HFF-Myc (cell line): Measurements from ENCODE around the gene POC1A.

Source experiments
- DNase-seq: peaks from one replicate; pipeline ENCODE4 v3.0.0-alpha.2; 2011; ENCODE audit warnings: low read depth; ENCODE audit errors: extremely low read depth
- H3K4me3 ChIP-seq: replicated peaks from 2 replicates; pipeline ENCODE4 v1.5.1; 2011; ENCODE audit warnings: low read depth, mild to moderate bottlenecking, control low read depth, low read length
- CTCF ChIP-seq: IDR thresholded peaks from 2 replicates; pipeline ENCODE4 v1.5.1; 2012; ENCODE audit warnings: mild to moderate bottlenecking, low read depth, low read length, control low read depth; ENCODE audit errors: missing control alignments

Gene POC1A

GRCh38 chr3:52193065-52193464, 38.8 kb upstream of the POC1A start:
- no peak for DNase-seq
- no peak for TF ChIP-seq CTCF
- H3K4me3 ChIP-seq = no peak overlapping the region

- TF ChIP-seq CTCF = no peak
- no peak overlapping the region for H3K4me3 ChIP-seq
- no peak for DNase-seq
Measured at GRCh38 chr3:52191663-52192062, 37.4 kb upstream of the POC1A start.

DNA sequence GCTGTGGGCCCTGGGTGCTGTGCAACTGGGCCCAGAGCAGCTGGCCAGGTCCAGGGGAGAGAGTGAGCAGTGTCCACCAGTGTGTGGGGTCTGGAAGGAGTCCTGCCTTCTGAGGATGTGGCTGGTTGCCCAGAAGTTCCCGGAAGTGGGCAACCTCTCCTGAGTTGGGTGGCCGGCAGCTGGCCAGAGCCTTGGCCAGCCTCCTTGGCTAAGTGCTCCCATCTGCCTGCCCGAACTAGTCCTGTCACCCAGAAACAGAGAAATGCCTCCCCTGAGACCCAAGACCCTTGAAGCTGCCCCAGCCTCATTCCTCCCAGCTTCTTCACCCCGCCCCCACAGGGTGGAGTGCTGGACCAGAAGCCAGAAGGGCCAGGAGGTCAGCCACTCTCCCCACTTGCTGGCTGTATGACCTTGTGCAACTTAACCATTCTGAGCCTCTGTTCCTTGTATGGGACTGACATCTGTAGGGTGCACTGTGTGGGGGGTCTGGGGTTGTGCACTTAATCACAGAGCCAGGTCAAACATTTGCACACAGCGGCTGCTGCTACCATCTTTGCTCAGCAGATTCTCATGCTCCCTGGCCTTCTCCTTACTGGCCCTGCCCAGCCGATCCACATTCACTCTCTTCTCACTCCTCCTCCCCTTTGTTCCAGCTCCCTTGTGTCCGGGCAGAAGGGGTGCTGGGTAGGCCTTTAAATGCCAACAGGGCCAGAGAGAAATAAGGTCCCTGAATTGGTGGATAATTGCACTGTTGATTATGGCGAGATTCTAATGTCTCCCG, 36.3 kb upstream of the POC1A start:
- no peak for DNase-seq
- no peak for TF ChIP-seq CTCF
- H3K4me3 ChIP-seq = no peak overlapping the region

DNA sequence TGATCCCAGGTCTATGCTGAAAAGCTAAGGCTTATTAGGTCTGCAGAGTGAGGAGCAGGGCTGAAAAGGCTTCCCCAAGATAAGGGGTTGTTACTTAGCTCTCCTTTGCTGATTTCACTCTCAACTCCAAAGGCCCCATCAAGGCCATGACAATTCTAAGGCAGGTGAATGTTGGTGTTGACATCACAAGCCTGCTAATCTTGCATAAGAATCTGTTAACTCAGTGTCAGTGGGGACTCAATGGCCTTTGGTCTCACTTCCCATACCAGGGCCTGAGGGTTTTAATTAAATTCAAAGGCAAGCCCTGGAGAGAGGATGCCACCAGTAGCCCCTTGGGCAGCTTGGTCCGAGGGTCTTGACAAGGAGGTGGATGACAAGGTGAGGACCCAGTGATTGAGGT, 34.3 kb upstream of the POC1A start:
- no peak overlapping the region for H3K4me3 ChIP-seq
- TF ChIP-seq CTCF = no peak
- DNase-seq = no peak

- DNase-seq = no peak
- H3K4me3 ChIP-seq = no peak overlapping the region
- TF ChIP-seq CTCF = no peak
Measured at GRCh38 chr3:52186729-52187128, 32.5 kb upstream of the POC1A start.

GRCh38 chr3:52185837-52186236, 31.6 kb upstream of the POC1A start:
- H3K4me3 ChIP-seq = no peak overlapping the region
- no peak for TF ChIP-seq CTCF

GRCh38 chr3:52185311-52185710, 31.1 kb upstream of the POC1A start:
- H3K4me3 ChIP-seq = no peak overlapping the region
- DNase-seq = no peak
- TF ChIP-seq CTCF = no peak

More at GRCh38 chr3:52185837-52186236, 31.6 kb upstream of the POC1A start:
- no peak for DNase-seq
